Globus pallidus (tissue), 1 donor: ENCODE results near the gene CEP104.
"Not testable (repeated sequence)": the region's sequence is repeated elsewhere in the genome, so short reads cannot be mapped to it uniquely, and the experiment has no call there.

Experiments used
- DNase-seq: peaks from one replicate; pipeline ENCODE4 v3.0.0-alpha.2; 2015; ENCODE audit warnings: low spot score

Gene CEP104

GRCh38 chr1:3824650-3825049, 32.4 kb downstream of the CEP104 start:
- no peak for DNase-seq

GRCh38 chr1:3822421-3822820, 34.6 kb downstream of the CEP104 start:
- DNase-seq, result no peak

- DNase-seq, result no peak
Measured at GRCh38 chr1:3821908-3822307, 35.1 kb downstream of the CEP104 start.

- no peak for DNase-seq
Measured at GRCh38 chr1:3821447-3821846, 35.6 kb downstream of the CEP104 start.

- DNase-seq, result no peak
Measured at GRCh38 chr1:3821004-3821403, 36.0 kb downstream of the CEP104 start.

GRCh38 chr1:3820316-3820715, 36.7 kb downstream of the CEP104 start:
- no peak for DNase-seq

- DNase-seq, result no peak
Measured at GRCh38 chr1:3819771-3820200, 37.2 kb downstream of the CEP104 start.

GRCh38 chr1:3817821-3818597, 39.0 kb downstream of the CEP104 start:
- no peak for DNase-seq

GRCh38 chr1:3817138-3817740, 39.8 kb downstream of the CEP104 start:
- no peak for DNase-seq

GRCh38 chr1:3816331-3817137, 40.5 kb downstream of the CEP104 start:
- DNase-seq, result no peak

GRCh38 chr1:3814771-3815561, 42.0 kb downstream of the CEP104 start:
- DNase-seq, result no peak

GRCh38 chr1:3814065-3814464, 42.9 kb downstream of the CEP104 start:
- DNase-seq, result no peak

- DNase-seq, result no peak
Measured at GRCh38 chr1:3811595-3811911, 45.5 kb downstream of the CEP104 start.

- not testable (repeated sequence) for DNase-seq
Measured at GRCh38 chr1:3810149-3810761, 46.8 kb downstream of the CEP104 start.

GRCh38 chr1:3809680-3810079, 47.3 kb downstream of the CEP104 start:
- no peak for DNase-seq

- no peak for DNase-seq
Measured at GRCh38 chr1:3807769-3808168, 49.2 kb downstream of the CEP104 start.

GRCh38 chr1:3805038-3805437, 52.0 kb downstream of the CEP104 start:
- no peak for DNase-seq

GRCh38 chr1:3804627-3804944, 52.4 kb downstream of the CEP104 start:
- not testable (repeated sequence) for DNase-seq

- no peak for DNase-seq
Measured at GRCh38 chr1:3803905-3804626, 52.9 kb downstream of the CEP104 start.

GRCh38 chr1:3800795-3801194, 56.2 kb downstream of the CEP104 start:
- DNase-seq, result not testable (repeated sequence)

GRCh38 chr1:3799976-3800685, 56.9 kb downstream of the CEP104 start:
- DNase-seq, result no peak
